HEK293T (cell line): Measurements from ENCODE around the gene KCNAB2.

ENCODE experiments used
- ARNT ChIP-seq: fragments of 450-650 bp; IDR thresholded peaks from 2 replicates; pipeline ENCODE4 v1.6.1; 2017; ENCODE audit warnings: mild to moderate bottlenecking
- BHLHE40 ChIP-seq: fragments of 450-650 bp; IDR thresholded peaks from 2 replicates; pipeline ENCODE4 v1.6.1; 2016; ENCODE audit warnings: mild to moderate bottlenecking, moderate library complexity, borderline replicate concordance
- CTBP1 ChIP-seq: fragments of 450-650 bp; IDR thresholded peaks from 2 replicates; pipeline ENCODE4 v1.6.1; 2016; ENCODE audit warnings: borderline replicate concordance
- ELF4 ChIP-seq: fragments of 450-650 bp; IDR thresholded peaks from 2 replicates; pipeline ENCODE4 v1.6.1; 2017; ENCODE audit warnings: antibody characterized with exemption
- FOXA1 ChIP-seq: fragments of 450-650 bp; IDR thresholded peaks from 2 replicates; pipeline ENCODE4 v1.6.1; 2016; ENCODE audit warnings: mild to moderate bottlenecking
- FOXK2 ChIP-seq: fragments of 450-650 bp; IDR thresholded peaks from 2 replicates; pipeline ENCODE4 v1.6.1; 2016; ENCODE audit warnings: mild to moderate bottlenecking
- FOXM1 ChIP-seq: fragments of 450-650 bp; IDR thresholded peaks from 2 replicates; pipeline ENCODE4 v1.6.1; 2017; ENCODE audit warnings: mild to moderate bottlenecking, borderline replicate concordance
- HDGF ChIP-seq: fragments of 450-650 bp; IDR thresholded peaks from 2 replicates; pipeline ENCODE4 v1.6.1; 2017; ENCODE audit warnings: antibody characterized with exemption, borderline replicate concordance
- L3MBTL2 ChIP-seq: fragments of 450-650 bp; conservative IDR thresholded peaks from 2 replicates; pipeline ENCODE4 v1.6.1; 2016; ENCODE audit warnings: mild to moderate bottlenecking
- SP1 ChIP-seq: fragments of 450-650 bp; IDR thresholded peaks from 2 replicates; pipeline ENCODE4 v1.6.1; 2017
- SUZ12 ChIP-seq: fragments of 450-650 bp; IDR thresholded peaks from 2 replicates; pipeline ENCODE4 v1.6.1; 2016; ENCODE audit warnings: mild to moderate bottlenecking
- TARDBP ChIP-seq: fragments of 450-650 bp; IDR thresholded peaks from 2 replicates; pipeline ENCODE4 v1.6.1; 2016
- ZNF384 ChIP-seq: fragments of 450-650 bp; IDR thresholded peaks from 2 replicates; pipeline ENCODE4 v1.6.1; 2016
- TF ChIP-seq, protein P1 (sequence below): fragments of 450-650 bp; IDR thresholded peaks from 2 replicates; pipeline ENCODE4 v1.6.1; 2016

DNA sequence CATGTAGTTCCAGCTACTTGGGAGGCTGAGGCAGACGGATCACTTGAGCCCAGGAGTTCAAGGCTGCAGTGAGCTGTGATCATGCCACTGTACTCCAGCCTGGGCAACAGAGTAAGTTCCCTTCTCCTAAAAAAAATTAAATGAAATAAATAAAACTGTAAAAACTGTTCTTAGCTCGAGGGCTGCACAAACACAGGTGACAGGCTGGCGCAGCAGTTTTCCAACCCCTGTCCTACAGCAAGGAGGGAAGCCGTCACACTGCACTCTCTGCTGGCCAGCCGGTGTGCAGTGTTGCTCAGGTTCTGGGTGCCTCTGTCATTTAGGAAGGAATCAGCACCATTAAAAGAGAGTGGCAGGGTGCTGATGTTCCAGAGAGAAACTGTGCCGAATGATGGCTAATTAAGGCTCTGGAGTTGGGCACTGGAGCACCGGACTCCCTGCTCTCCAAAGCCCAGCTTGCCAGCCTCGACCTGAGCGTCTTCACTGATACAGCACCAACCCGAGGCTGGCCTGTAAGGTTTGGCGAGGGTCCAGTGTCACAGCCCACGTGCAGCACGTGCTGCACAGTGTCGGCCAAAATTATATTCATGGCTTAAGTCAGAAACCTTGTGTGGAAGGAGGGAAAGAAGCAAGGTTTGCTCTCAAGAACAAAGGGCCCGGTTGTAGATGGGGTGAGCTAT lies 26.4 kb upstream of the KCNAB2 start:
- no peak for TF ChIP-seq FOXK2
- TF ChIP-seq L3MBTL2: no peak
- no peak for TF ChIP-seq BHLHE40
- no peak for TF ChIP-seq FOXA1
- TF ChIP-seq FOXM1: no peak
- TF ChIP-seq SP1: no peak
- TF ChIP-seq, protein P1, sequence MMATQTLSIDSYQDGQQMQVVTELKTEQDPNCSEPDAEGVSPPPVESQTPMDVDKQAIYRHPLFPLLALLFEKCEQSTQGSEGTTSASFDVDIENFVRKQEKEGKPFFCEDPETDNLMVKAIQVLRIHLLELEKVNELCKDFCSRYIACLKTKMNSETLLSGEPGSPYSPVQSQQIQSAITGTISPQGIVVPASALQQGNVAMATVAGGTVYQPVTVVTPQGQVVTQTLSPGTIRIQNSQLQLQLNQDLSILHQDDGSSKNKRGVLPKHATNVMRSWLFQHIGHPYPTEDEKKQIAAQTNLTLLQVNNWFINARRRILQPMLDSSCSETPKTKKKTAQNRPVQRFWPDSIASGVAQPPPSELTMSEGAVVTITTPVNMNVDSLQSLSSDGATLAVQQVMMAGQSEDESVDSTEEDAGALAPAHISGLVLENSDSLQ: no peak
- no peak for TF ChIP-seq ZNF384
- no peak for TF ChIP-seq SUZ12
- no peak for TF ChIP-seq ELF4
- TF ChIP-seq ARNT: no peak
- no peak for TF ChIP-seq HDGF
- TF ChIP-seq CTBP1: no peak
- no peak for TF ChIP-seq TARDBP
